GM18867 (cell line): ENCODE data around the gene FARP1.

Source experiments
- ATAC-seq: cut with Tn5 transposase; IDR thresholded peaks from one replicate; pipeline ENCODE4 v1.9.1; 2021; ENCODE audit warnings: mild to moderate bottlenecking, moderate library complexity; ENCODE audit not compliant: unreplicated experiment

FARP1 gene

DNA sequence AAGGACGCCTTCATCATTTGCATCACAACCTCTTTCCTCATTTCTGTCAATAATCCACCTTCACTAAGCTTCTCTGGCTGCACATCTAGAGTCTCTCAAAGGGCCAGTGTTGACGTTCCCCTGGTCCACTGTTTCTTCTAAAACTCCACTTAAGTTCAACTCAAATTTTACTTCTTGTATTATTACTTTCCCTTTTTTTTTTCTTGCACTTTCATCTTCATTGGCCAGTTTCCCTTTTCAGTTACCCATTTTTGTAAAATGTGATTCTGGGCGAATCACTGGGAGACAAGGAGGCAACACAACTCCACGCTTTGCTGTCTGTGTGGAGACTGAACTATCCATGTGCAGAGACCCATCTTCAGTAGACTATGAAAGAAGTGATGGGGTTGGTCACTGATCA lies 162.8 kb downstream of the FARP1 start:
- ATAC-seq = no peak

DNA sequence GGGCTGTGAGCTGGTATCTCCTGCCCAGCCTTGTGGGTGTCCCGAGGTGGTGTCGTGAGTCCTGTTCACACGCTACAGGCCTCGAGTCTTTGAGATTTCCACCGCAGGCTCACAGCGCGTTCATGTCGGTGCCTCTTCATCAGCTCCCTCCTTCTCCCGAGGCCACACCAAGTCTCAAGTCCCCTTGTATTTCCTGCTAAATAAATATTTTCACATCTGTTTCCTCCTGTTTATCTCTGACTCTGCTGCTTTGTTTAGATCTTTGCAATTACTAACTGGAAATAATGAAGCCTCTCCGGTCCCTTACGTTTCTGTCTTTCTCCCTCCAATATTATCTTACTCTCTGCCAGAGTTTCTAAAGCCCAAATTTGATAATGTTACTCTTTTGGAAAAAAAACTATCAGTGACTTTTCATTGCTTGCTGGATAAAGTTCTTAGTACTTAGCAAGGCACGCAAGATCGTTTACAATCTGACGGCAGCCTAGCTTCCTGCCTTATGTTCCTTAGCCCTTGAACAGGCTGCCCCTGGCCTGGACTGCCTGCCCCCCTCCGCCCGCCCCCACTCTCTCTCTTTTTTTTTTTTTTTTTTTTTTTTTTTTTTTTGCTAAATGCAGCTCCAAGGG lies 164.7 kb downstream of the FARP1 start:
- ATAC-seq = no peak

GRCh38 chr13:98308086-98308911 lies 165.4 kb downstream of the FARP1 start:
- no peak for ATAC-seq

GRCh38 chr13:98309569-98310335 lies 166.9 kb downstream of the FARP1 start:
- no peak for ATAC-seq

- no peak for ATAC-seq
Measured at GRCh38 chr13:98310485-98311199, 167.7 kb downstream of the FARP1 start.

- ATAC-seq = no peak
Measured at GRCh38 chr13:98311200-98311548, 168.3 kb downstream of the FARP1 start.

DNA sequence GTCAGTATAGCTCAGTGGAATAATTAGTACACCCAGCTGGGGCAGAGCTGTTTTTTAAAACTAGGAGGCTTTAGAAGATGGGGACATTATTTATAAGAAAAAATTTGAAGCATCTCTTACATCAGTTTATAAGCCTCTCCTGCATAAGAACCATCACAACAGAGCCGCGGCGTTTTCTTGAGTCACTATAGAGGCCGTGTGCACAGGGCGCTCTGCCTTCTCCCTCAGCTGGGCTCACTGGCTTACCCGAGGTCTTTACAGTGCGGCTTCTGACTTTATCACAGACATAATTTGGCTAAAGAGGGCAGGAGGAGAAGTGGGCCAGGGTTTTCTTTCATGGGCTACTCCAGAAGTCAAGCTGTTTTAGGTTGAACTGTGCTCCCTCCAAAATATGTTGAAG lies 169.7 kb downstream of the FARP1 start:
- ATAC-seq = no peak

GRCh38 chr13:98313023-98313921 lies 170.4 kb downstream of the FARP1 start:
- no peak for ATAC-seq

DNA sequence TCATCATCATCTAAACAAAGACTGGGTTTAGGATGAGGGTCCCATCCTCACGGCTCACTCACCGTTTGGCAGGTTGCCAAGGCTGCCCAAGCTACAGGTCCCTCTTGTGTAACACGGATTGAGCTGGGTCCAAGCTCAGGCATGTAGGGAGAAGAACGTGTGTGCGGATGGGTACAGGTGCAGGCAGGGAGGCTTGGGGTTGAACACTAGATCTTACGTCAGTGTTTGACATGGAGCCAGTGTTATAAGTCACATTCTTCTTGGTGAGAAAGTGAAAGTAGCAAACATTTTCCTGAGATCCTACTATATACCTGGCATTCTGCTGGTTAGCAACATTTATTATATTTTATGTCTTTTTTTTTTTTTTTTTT lies 171.0 kb downstream of the FARP1 start:
- no peak for ATAC-seq

GRCh38 chr13:98315466-98315865 lies 172.6 kb downstream of the FARP1 start:
- no peak for ATAC-seq

GRCh38 chr13:98315902-98316301 lies 173.0 kb downstream of the FARP1 start:
- ATAC-seq = no peak

DNA sequence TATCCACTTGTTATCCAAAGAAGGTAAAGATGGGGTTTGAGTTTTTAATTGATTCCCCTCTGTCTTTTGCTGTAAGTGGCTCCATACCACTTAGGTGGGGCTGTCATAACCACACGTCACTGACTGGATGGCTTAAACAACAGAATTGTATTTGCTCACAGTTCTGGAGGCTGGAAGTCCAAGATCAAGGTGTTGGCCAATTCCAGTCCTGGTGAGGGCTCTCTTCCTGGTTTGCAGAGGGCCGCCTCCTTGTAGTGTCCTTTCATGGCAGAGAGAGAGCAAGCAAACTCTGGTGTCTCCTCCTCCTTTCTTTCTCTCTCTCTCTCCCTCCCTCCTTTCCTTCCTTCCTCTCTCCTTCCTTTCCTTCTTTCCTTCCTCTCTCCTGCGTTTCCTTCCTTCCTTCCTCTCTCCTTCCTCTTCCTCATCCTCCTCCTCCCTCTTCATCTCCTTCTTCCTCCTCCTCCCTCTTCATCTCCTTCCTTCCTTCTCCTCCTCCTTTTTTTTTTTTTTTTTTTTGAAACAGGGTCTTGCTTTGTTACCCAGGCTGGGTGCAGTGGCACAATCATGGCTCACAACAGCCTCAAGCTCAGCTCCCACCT lies 174.8 kb downstream of the FARP1 start:
- no peak for ATAC-seq

DNA sequence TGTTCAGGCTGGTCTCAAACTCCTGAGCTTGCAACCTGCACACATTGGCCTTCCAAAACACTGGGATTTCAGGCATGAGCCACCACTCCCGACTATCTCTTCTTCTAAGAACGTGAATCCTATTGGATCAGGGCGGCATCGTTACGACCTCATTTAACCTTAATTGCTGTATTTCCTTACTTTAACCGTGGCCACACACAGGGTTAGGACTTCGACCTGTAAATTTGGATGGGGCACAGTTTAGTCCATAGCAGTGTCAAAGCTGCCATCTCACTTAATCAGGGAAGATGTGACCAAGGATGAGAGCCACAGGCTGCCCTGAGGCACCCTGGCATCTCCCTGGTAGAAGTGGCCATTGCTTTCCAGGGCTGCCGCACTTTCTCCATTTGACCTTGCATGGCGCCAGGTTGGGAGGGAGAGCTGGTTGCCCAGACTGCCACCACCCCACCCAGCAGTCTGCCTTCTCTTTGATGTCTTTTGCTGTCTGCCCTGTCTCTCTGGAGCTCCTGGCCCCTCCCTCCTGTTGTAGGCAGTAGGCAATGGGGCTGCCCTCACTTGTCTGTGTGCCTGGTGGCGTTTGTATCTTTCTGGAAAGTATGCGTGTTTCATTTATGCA lies 175.5 kb downstream of the FARP1 start:
- no peak for ATAC-seq

DNA sequence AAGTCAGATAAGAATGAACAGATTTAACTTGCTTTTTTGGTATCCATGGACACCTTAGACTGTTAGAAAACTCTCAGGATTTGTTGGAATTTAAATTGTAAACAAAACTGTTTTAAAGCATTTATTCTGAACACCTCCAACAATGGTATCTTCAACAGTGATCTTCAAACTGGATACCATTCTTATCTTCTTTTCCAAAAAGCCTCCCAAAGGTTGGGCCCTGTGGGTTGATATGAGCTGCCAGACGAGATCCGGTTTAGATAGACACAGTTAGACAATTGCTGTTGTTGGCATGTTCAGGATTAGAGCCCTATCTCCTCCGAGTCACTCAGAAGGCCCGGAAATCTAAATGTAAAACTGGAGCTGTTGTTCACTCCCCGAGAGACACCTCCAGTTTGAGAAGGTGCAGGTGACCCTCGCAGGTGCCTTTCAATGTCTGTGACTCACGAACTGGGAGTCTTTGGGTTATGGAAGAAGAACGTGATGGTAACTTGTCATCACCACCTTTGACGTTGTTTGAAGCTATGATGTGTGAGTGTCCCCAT lies 177.7 kb downstream of the FARP1 start:
- ATAC-seq = no peak

- ATAC-seq = no peak
Measured at GRCh38 chr13:98321395-98321794, 178.5 kb downstream of the FARP1 start.

- no peak for ATAC-seq
Measured at GRCh38 chr13:98322091-98322718, 179.3 kb downstream of the FARP1 start.

DNA sequence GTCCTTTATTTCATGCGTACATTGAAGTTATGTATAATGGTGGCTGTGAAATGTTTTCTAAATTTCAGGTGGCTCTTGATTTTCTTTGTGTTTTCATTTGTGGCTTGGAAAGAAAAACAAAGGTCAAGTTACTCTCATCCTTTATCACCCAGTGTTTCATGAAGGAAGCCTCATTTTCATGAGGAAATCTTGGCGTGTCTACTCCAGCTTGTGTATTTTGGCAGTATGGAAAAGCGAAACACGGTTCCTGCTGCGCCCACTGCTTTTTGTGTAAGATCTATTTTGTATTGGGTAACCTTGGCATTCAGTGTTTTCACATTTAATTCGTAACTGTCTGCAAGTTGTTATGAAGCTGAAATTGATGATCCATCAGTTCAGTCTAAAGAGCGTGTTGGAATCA lies 181.2 kb downstream of the FARP1 start:
- no peak for ATAC-seq

DNA sequence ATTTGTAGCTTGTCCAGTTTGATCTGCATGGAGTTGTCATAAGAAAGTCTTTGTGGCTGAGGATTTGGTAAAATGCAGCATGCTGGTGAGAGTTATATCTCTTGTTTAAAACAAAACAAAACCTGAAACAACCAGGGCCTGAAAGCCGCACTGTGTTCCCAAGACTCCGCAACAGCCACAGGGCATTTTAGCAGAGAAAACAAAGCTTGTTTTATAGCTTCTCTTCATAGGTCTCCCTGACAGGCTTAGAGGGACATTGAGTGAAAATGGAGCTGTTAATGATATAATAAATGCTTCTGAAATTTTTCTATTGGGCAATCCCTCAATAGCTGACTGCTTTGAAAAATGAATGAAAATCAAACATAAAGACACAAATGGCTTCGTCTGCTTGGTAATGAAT lies 182.8 kb downstream of the FARP1 start:
- ATAC-seq = no peak

GRCh38 chr13:98326291-98326690 lies 183.4 kb downstream of the FARP1 start:
- ATAC-seq = no peak
